NT2/D1 (cell line): ENCODE data around the gene MSH4.

ENCODE experiments used
- DNase-seq: peaks from one replicate; pipeline ENCODE4 v3.0.0-alpha.2; 2011; ENCODE audit warnings: low read depth, low spot score
- H3K27me3 ChIP-seq: 2 replicates; pipeline ENCODE4 v1.6.0; 2011; ENCODE audit warnings: mild to moderate bottlenecking; ENCODE audit not compliant: insufficient read length, insufficient read depth
- H3K36me3 ChIP-seq: 2 replicates; pipeline ENCODE4 v1.6.1; 2011; ENCODE audit warnings: mild to moderate bottlenecking, low read length, mixed read lengths; ENCODE audit not compliant: insufficient read depth, insufficient read length
- H3K4me1 ChIP-seq: 2 replicates; pipeline ENCODE4 v1.5.1; 2011; ENCODE audit not compliant: insufficient read depth, insufficient read length
- H3K4me3 ChIP-seq: 2 replicates; pipeline ENCODE4 v1.5.1; 2011; ENCODE audit warnings: low read depth; ENCODE audit not compliant: insufficient read length
- H3K9ac ChIP-seq: 2 replicates; pipeline ENCODE4 v1.6.0; 2011; ENCODE audit warnings: low read depth; ENCODE audit not compliant: insufficient read length
- H3K9me3 ChIP-seq: 2 replicates; pipeline ENCODE4 v1.5.1; 2011; ENCODE audit warnings: mild to moderate bottlenecking, low read length; ENCODE audit not compliant: insufficient read depth
- SUZ12 ChIP-seq: IDR thresholded peaks from 2 replicates; pipeline ENCODE4 v1.6.1; 2011; ENCODE audit not compliant: insufficient read length, insufficient read depth; ENCODE audit errors: extremely low read depth
- YY1 ChIP-seq: IDR thresholded peaks from 2 replicates; pipeline ENCODE4 v1.6.1; 2011; ENCODE audit not compliant: insufficient read length, insufficient read depth
- ZNF274 ChIP-seq: IDR thresholded peaks from 2 replicates; pipeline ENCODE4 v1.6.1; 2011; ENCODE audit warnings: mild to moderate bottlenecking, low read depth, low read length

The MSH4 gene

GRCh38 chr1:75841421-75841820 lies 44.7 kb downstream of the MSH4 start:
- no peaks in the 10 kb centered on the region for H3K27me3 ChIP-seq
- no peak overlapping the region for H3K4me3 ChIP-seq
- H3K9me3 ChIP-seq, result no peaks in the 10 kb centered on the region
- no peaks in the 10 kb centered on the region for H3K4me1 ChIP-seq
- no peaks in the 10 kb centered on the region for H3K36me3 ChIP-seq
- TF ChIP-seq SUZ12 (no peak), YY1 (no peak), ZNF274 (no peak)
- H3K9ac ChIP-seq, result no peak overlapping the region
- no peak for DNase-seq

GRCh38 chr1:75845576-75845975 lies 48.9 kb downstream of the MSH4 start:
- Histone ChIP-seq H3K36me3 (no peaks in the 10 kb centered on the region), H3K9ac (no peak overlapping the region), H3K9me3 (no peaks in the 10 kb centered on the region), H3K4me3 (no peak overlapping the region), H3K4me1 (no peaks in the 10 kb centered on the region), H3K27me3 (no peaks in the 10 kb centered on the region)
- no peak for TF ChIP-seq YY1
- TF ChIP-seq SUZ12, result no peak
- TF ChIP-seq ZNF274, result no peak
- DNase-seq, result no peak

- Histone ChIP-seq H3K4me1 (no peaks in the 10 kb centered on the region), H3K9ac (no peak overlapping the region), H3K36me3 (no peaks in the 10 kb centered on the region), H3K9me3 (no peaks in the 10 kb centered on the region), H3K4me3 (no peak overlapping the region), H3K27me3 (no peaks in the 10 kb centered on the region)
- TF ChIP-seq YY1, result no peak
- no peak for TF ChIP-seq SUZ12
- no peak for TF ChIP-seq ZNF274
- DNase-seq, result no peak
These were observed 58.3 kb downstream of the MSH4 start for GRCh38 chr1:75855010-75855409.

GRCh38 chr1:75855734-75856133 lies 59.1 kb downstream of the MSH4 start:
- no peak for TF ChIP-seq YY1
- TF ChIP-seq SUZ12, result no peak
- no peak for TF ChIP-seq ZNF274
- no peak overlapping the region for H3K9ac ChIP-seq
- H3K36me3 ChIP-seq, result no peaks in the 10 kb centered on the region
- no peak overlapping the region for H3K4me3 ChIP-seq
- no peaks in the 10 kb centered on the region for H3K4me1 ChIP-seq
- DNase-seq, result no peak
- no peaks in the 10 kb centered on the region for H3K27me3 ChIP-seq
- H3K9me3 ChIP-seq, result no peaks in the 10 kb centered on the region

GRCh38 chr1:75861831-75862230 lies 65.1 kb downstream of the MSH4 start:
- H3K9ac ChIP-seq, result no peak overlapping the region
- H3K4me1 ChIP-seq, result peaks cover 3% of the 10 kb centered on the region
- H3K36me3 ChIP-seq, result no peaks in the 10 kb centered on the region
- H3K9me3 ChIP-seq, result no peaks in the 10 kb centered on the region
- DNase-seq, result peak; percentile 27
- H3K4me3 ChIP-seq, result no peak overlapping the region
- TF ChIP-seq ZNF274 (no peak), YY1 (peak; percentile 63)
- H3K27me3 ChIP-seq, result no peaks in the 10 kb centered on the region

GRCh38 chr1:75870951-75871350 lies 74.3 kb downstream of the MSH4 start:
- no peaks in the 10 kb centered on the region for H3K27me3 ChIP-seq
- no peak overlapping the region for H3K9ac ChIP-seq
- H3K4me1 ChIP-seq, result no peaks in the 10 kb centered on the region
- no peak for DNase-seq
- TF ChIP-seq YY1, result no peak
- no peak for TF ChIP-seq ZNF274
- peaks cover 23% of the 10 kb centered on the region for H3K9me3 ChIP-seq
- no peaks in the 10 kb centered on the region for H3K36me3 ChIP-seq
- H3K4me3 ChIP-seq, result no peak overlapping the region

- DNase-seq, result no peak
- Histone ChIP-seq H3K27me3 (no peaks in the 10 kb centered on the region), H3K9me3 (no peaks in the 10 kb centered on the region), H3K4me3 (no peak overlapping the region), H3K4me1 (no peaks in the 10 kb centered on the region), H3K9ac (no peak overlapping the region), H3K36me3 (no peaks in the 10 kb centered on the region)
- TF ChIP-seq SUZ12 (no peak), YY1 (no peak)
These were observed 83.3 kb downstream of the MSH4 start for GRCh38 chr1:75879985-75880384.

- no peaks in the 10 kb centered on the region for H3K4me1 ChIP-seq
- no peaks in the 10 kb centered on the region for H3K36me3 ChIP-seq
- DNase-seq, result no peak
- H3K9me3 ChIP-seq, result no peaks in the 10 kb centered on the region
- TF ChIP-seq YY1 (no peak), ZNF274 (no peak), SUZ12 (no peak)
- H3K4me3 ChIP-seq, result no peak overlapping the region
- no peak overlapping the region for H3K9ac ChIP-seq
- H3K27me3 ChIP-seq, result no peaks in the 10 kb centered on the region
These were observed 87.8 kb downstream of the MSH4 start for GRCh38 chr1:75884437-75884836.

GRCh38 chr1:75901371-75901770 lies 104.7 kb downstream of the MSH4 start:
- Histone ChIP-seq H3K9ac (no peak overlapping the region), H3K4me3 (no peak overlapping the region), H3K36me3 (no peaks in the 10 kb centered on the region), H3K27me3 (no peaks in the 10 kb centered on the region), H3K9me3 (no peaks in the 10 kb centered on the region), H3K4me1 (no peaks in the 10 kb centered on the region)
- no peak for DNase-seq
- no peak for TF ChIP-seq ZNF274
- TF ChIP-seq SUZ12, result no peak
- no peak for TF ChIP-seq YY1
